ENCODE measurements around the gene SCAMP3. TPM values are rescaled to one million over a fixed set of nuclear protein-coding genes. Genes with fewer than 3 reads are reported as not detected.

SCAMP3 gene
- total RNA-seq (2021; fragmentation: NEBNext Ultra II Directional; extraction: Animal tissue kit (Norgen Biotek cat#: 25700)), result 100 to 1,000 TPM; 125 to 150 (median 135) TPM
- long read RNA-seq, transcript SCAMP3-201 (9 exons, 1,446 nt), result major isoform, 96 of 166 reads
- long read RNA-seq, transcript SCAMP3-202 (8 exons, 1,537 nt), result minor isoform, 45 of 166 reads
- long read RNA-seq, partial matches to known transcripts, result 7 of 166 reads
- long read RNA-seq, other reads (novel, unspliced or antisense), result 18 of 166 reads

DNA sequence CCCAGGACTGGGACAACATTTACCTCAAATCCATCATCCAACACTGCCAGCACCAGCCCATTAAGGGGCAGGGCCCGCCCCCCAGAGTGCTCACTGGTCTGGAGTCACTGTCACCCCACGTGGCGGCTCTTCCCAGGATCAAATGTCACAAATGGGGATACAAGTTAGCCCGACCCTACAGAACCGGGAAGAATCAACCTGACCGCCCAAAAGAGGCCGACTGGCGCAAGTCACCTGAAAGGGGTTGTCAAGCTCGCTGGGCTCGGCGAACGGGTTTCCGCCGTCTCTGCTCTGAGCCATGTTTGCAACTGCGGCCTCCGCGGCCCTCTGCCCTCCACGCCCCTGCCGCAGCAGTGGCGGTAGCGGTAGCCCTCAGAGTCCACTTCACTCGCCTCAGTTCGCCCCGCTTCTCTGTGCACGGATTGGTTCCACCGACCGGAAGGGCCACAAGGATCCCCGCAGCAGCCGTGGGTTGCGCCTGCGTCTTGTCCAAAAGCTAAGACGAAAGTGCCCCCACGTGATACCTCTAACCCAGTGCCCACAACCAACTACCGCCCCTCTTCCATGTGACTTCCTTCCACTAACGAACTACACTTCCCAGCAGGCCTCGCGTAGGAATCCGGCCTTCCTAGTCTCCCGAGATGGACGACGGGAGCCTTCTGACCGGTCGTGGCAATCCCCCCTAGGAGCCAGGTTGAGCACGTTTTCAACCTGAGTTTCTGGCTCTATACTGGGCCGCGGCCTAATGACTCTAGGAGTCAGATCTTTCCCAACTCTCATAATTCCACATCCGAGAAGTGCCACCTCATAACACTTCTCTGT, at the start of gene SCAMP3:
Gene SCAMP3 (minus strand): TSS at position 509 of the 822 bp plus-strand sequence. CDS start 209 bp downstream, at position 300.
- peak within 1 kb of the TSS; percentile 96 for H3K4me3 Mint-ChIP-seq
- peaks cover 43% of the 10 kb centered on the region for H3K36me3 Mint-ChIP-seq (ENCODE audit: low read depth)
- peak within 1 kb of the TSS; percentile 88 for H3K27ac Mint-ChIP-seq
- TF ChIP-seq, protein P1, sequence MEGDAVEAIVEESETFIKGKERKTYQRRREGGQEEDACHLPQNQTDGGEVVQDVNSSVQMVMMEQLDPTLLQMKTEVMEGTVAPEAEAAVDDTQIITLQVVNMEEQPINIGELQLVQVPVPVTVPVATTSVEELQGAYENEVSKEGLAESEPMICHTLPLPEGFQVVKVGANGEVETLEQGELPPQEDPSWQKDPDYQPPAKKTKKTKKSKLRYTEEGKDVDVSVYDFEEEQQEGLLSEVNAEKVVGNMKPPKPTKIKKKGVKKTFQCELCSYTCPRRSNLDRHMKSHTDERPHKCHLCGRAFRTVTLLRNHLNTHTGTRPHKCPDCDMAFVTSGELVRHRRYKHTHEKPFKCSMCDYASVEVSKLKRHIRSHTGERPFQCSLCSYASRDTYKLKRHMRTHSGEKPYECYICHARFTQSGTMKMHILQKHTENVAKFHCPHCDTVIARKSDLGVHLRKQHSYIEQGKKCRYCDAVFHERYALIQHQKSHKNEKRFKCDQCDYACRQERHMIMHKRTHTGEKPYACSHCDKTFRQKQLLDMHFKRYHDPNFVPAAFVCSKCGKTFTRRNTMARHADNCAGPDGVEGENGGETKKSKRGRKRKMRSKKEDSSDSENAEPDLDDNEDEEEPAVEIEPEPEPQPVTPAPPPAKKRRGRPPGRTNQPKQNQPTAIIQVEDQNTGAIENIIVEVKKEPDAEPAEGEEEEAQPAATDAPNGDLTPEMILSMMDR (IDR thresholded peaks at IDR 0.05), result no peak
- H3K9me3 Mint-ChIP-seq, result no peaks in the 10 kb centered on the region
- peaks cover 4% of the 10 kb centered on the region for H3K27me3 Mint-ChIP-seq (ENCODE audit: insufficient read depth)
- peak; percentile 97 for DNase-seq
- H3K4me1 Mint-ChIP-seq (ENCODE audit: low read depth), result peaks cover 33% of the 10 kb centered on the region

DNA sequence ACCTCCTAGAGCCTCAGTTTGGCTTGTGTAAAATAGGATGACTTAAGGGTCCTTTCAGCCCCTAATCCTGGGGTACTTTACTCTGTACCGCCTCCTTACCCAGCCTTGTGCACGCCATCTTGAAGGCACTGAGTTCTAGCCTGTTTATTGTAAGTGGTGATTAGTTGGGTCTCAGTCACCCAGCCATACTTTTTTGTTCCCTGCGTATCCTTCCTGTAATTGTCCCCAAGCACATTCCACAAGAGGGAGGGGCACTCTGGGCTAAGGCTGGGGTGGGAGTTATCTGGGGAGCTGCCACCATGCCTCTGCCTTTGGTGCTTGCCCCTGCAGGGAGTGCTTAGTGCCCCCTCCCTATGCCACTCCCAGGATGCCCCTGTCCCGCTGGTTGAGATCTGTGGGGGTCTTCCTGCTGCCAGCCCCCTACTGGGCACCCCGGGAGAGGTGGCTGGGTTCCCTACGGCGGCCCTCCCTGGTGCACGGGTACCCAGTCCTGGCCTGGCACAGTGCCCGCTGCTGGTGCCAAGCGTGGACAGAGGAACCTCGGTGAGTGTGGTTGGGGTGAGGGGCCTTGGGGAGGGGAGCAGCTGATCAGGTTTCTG, 47.4 kb upstream of the SCAMP3 start:
- H3K4me1 Mint-ChIP-seq (ENCODE audit: low read depth), result peaks cover 31% of the 10 kb centered on the region
- peak overlapping the region; percentile 99 for H3K4me3 Mint-ChIP-seq
- TF ChIP-seq, protein P1 (IDR thresholded peaks at IDR 0.05), result no peak
- H3K27me3 Mint-ChIP-seq (ENCODE audit: insufficient read depth), result peaks cover 9% of the 10 kb centered on the region
- no peak for DNase-seq
- peak overlapping the region; percentile 95 for H3K27ac Mint-ChIP-seq
- no peaks in the 10 kb centered on the region for H3K9me3 Mint-ChIP-seq
- H3K36me3 Mint-ChIP-seq (ENCODE audit: low read depth), result 0 out of 2 replicates have a peak, but pooled peaks cover 4% of the 10 kb centered on the region

- H3K27ac Mint-ChIP-seq, result peak within 1 kb of the TSS; percentile 95
- H3K27me3 Mint-ChIP-seq (ENCODE audit: insufficient read depth), result peaks cover 10% of the 10 kb centered on the region
- H3K36me3 Mint-ChIP-seq (ENCODE audit: low read depth), result 0 out of 2 replicates have a peak, but pooled peaks cover 4% of the 10 kb centered on the region
- H3K4me1 Mint-ChIP-seq (ENCODE audit: low read depth), result peaks cover 31% of the 10 kb centered on the region
- DNase-seq, result peak; percentile 99
- TF ChIP-seq, protein P1 (IDR thresholded peaks at IDR 0.05), result peak; percentile 27; the same call in 1 of the 2 replicates
- H3K9me3 Mint-ChIP-seq, result no peaks in the 10 kb centered on the region
- H3K4me3 Mint-ChIP-seq, result peak within 1 kb of the TSS; percentile 99
Observed at GRCh38 chr1:155308493-155309422, 46.6 kb upstream of the SCAMP3 start, which contains the start of gene FDPS. Gene FDPS (plus strand): TSS chr1:155308866. CDS start chr1:155309790, 924 bp downstream.

- DNase-seq, result peak; percentile 42
- H3K27ac Mint-ChIP-seq, result peak overlapping the region; percentile 59; the same call in 1 of the 2 replicates
- 0 out of 2 replicates have a peak, but pooled peaks cover 4% of the 10 kb centered on the region for H3K36me3 Mint-ChIP-seq (ENCODE audit: low read depth)
- no peak overlapping the region for H3K4me3 Mint-ChIP-seq
- no peaks in the 10 kb centered on the region for H3K9me3 Mint-ChIP-seq
- TF ChIP-seq, protein P1 (IDR thresholded peaks at IDR 0.05), result peak; percentile 68; the same call in 1 of the 2 replicates
- H3K4me1 Mint-ChIP-seq (ENCODE audit: low read depth), result peaks cover 24% of the 10 kb centered on the region
- peaks cover 10% of the 10 kb centered on the region for H3K27me3 Mint-ChIP-seq (ENCODE audit: insufficient read depth)
Observed at GRCh38 chr1:155307247-155307740, 45.1 kb upstream of the SCAMP3 start.
